ENCODE results near the gene USH1C.
A peak's percentile ranks its signal among the peaks of the same experiment; 100 is the strongest.

Gene USH1C

DNA sequence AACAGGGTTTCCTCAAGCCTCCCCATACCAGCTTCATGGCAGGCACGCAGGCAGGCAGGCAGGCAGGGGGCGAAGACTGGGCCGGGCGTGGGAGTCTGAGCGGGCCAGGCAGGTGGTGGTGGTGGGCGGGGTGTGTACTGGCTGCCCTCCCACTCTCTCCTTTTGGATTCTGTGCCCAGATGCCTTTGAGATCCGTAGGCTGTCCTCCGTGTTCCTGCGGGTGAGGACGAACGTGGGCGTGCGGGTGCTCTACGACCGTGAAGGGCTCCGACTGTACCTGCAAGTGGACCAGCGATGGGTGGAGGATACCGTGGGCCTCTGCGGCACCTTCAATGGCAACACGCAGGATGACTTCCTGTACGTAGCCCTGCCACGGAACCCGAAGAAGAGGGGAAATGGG is 25.8 kb upstream of the USH1C start:
- no peak for DNase-seq (ENCODE audit: low spot score)

- no peak for DNase-seq (ENCODE audit: low spot score)
Observed at GRCh38 chr11:17568944-17569343, 24.7 kb upstream of the USH1C start.

GRCh38 chr11:17564687-17565042 is 20.4 kb upstream of the USH1C start:
- DNase-seq (ENCODE audit: low spot score): no peak

DNA sequence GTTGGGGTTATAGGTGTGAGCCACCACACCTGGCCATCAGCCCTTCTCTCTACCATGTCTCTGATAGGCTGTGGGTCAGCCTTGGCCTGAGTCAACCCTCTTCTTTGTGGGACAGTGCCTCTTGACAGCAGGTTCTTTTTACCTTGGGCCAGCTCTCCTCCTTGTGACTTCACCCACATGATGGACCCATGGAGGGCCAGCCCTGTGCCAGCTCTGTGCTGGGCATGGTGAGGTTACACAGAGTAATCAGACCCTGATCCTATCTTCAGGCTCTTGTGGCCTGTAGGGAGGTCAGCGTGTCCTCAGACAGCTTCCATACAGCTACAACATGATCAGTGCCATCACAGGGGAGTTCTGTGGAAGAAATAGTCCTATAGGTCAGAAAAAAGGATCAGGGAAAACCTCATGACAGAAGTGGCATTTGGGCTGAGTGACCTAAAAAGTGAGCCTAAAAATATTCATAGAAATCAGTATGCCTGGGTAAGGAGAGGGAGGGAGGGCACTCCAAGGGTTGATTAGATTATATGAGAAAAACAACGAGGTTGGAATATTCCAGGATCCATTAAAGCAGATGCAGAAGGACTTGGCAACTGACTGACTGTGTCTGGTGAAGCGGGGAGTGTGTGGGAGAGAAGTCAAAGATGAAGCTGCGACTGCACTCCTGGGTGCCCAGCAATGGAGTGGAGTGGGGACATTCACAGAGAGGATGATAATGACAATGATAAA is 19.9 kb upstream of the USH1C start:
- DNase-seq (ENCODE audit: low spot score): no peak

DNA sequence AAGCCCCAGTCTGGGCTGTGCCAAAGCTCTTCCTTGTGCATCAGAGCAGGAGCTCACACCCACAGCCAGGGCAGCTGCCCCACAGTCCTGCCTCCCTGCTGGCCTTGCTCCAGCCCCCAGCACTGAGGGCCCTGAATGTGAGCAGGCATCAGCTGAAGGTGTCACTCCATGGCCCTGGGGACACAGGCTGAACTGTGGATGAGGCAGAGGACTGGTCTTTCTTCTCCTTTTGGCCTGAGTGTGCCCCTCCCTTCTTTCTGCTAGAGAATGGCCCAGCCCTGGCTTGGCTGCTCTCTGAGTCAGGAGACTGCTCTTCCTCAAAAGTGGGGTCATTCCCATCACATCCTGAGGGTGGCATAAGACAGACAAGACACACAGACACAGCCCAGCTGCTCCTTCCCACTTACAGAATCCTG is 19.0 kb upstream of the USH1C start:
- no peak for DNase-seq (ENCODE audit: low spot score)

- DNase-seq (ENCODE audit: low spot score): no peak
Observed at GRCh38 chr11:17561526-17561925, 17.3 kb upstream of the USH1C start.

DNA sequence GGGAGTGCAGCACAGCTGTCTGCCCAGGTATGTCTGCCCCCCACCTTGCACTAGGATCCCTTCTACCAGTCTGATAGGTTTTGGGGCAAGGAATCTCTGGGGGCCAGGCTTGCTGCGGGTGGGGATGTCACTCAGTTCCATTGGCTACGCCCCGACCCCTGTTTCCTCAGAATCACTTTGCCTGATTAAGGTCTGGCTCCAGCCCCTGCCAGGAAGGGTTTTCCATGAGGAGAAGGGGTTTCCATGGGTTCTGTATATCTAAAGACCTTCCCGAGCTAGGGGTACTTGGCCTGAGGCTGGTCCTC is 16.8 kb upstream of the USH1C start:
- no peak for DNase-seq (ENCODE audit: low spot score)

DNA sequence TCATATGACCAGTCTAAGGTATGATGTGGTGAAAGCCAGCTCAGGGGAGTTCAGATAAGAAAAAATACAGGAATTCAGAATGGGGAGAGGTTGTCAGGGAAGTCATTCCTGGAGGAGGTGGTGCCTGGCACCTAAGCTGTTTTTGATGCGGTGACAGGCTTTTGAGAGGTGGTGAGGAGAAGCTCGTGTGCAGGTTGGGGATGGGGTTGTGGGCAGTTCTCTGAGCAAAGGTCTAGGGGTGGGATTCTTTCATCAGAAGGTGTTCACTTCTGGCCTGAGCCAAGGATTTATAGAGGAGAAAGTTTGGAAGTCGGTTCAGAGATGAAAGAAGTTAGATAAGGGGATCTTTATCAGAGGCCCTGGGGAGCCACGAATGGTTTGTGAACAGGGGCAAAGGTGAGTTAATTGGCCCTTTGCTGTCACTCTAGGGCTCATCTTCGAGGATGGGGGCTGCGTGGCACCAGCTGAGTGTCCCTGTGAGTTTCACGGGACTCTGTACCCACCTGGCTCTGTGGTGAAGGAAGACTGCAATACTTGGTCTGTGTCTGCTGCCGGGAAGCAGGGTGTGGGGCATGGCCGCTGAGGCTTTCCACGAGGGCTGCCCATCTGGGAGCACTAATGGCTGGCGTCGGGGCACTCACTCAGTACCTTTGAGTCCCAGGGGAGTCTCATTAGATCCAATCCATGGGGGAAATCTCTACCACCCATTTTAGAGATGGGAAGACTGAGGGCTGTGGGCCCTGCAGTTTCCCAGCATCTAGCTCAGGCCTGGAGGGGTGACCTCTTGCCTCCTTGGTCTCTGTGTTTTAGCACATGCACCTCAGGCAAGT is 16.3 kb upstream of the USH1C start:
- no peak for DNase-seq (ENCODE audit: low spot score)

GRCh38 chr11:17559341-17560087 is 15.3 kb upstream of the USH1C start:
- DNase-seq (ENCODE audit: low spot score): no peak

GRCh38 chr11:17558916-17559315 is 14.7 kb upstream of the USH1C start:
- no peak for DNase-seq (ENCODE audit: low spot score)

GRCh38 chr11:17558025-17558780 is 14.0 kb upstream of the USH1C start:
- no peak for DNase-seq (ENCODE audit: low spot score)

DNA sequence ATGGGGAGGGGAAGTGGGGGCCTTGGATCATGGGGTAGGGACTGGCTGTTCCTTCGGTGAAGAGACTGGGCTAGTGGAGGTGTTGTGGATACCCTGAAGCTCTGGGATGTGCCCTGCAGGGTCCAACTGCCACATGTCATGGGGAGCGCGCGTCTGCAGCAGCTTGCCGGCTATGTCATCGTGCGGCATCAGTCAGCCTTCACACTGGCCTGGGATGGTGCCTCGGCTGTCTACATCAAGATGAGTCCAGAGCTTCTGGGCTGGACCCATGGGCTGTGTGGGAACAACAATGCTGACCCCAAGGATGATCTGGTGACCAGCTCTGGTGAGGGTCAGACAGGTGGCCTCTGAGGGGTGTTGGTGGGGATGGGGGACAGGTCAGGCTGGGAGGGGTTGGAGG is 12.8 kb upstream of the USH1C start:
- no peak for DNase-seq (ENCODE audit: low spot score)

DNA sequence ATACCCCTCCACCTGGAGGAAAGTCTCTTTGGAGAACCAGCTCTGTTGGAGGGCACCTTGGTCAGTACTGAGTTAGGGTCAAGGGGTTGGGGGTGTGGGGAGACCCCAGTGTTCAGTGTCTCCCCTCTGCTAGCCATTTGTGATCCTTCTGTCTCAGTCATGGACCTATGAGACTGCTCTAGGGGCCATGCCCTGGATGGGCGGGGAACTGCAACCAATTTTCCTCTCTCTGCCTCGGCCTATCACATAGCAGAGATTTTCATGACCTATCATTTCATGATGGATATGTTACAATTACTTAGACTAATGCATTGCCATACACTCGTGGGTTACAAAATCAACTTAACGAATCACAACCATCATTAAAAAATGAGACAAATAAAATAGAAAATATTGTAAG is 10.3 kb upstream of the USH1C start:
- no peak for DNase-seq (ENCODE audit: low spot score)

DNA sequence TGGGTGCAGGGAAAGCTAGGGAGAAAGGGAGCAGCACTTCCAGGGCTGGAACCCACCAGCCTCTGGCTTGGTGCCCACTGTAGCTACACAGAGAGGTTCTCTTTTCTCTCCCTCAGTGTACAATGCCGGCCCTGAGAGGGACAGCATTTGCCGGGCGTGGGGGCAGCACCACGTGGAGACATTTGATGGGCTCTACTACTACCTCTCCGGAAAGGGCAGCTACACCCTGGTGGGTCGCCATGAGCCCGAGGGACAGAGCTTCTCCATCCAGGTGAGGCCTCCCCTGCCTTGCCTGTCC is 9.0 kb upstream of the USH1C start:
- DNase-seq (ENCODE audit: low spot score): no peak

GRCh38 chr11:17552392-17553248 is 8.4 kb upstream of the USH1C start:
- DNase-seq (ENCODE audit: low spot score): peak; percentile 12

GRCh38 chr11:17552041-17552355 is 7.8 kb upstream of the USH1C start:
- no peak for DNase-seq (ENCODE audit: low spot score)

DNA sequence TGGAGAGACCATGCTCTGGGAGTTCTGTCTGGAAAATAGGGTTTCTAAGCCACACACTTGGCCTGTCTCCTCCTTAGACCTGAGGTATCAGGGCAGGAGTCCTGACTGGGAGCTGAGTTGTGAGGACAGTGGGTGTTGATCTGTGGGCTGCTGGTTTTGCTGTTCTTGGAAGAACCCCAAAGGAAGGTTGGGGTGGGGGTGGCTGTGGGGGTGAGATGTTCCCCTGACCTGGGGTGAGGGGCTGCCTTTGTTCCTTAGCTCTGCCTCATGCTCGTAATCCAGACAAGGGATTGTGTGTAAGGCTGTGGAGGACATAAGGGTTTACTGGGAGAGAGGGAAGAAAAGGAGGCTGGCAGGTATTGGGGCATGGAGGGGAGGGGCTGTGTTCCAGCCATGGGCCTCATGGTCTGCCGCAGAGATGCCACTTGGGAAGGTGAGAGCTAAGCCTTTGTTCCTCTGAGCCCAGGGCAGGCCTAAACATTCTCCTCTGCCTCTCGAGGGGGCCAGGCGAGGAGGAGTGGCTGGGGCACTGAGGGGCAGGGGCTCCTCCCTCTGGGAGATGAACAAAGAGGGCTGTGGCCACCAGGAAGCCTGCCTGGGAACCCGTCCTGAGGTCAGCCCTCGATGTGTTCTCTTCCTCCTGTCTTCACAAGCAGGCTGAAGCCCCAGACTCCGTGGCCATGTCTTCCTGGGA is 7.3 kb upstream of the USH1C start:
- DNase-seq (ENCODE audit: low spot score): no peak

- DNase-seq (ENCODE audit: low spot score): peak; percentile 20
Observed at GRCh38 chr11:17550450-17551346, 6.5 kb upstream of the USH1C start.

GRCh38 chr11:17548444-17548843 is 4.2 kb upstream of the USH1C start:
- DNase-seq (ENCODE audit: low spot score): no peak

GRCh38 chr11:17547932-17548331 is 3.7 kb upstream of the USH1C start:
- DNase-seq (ENCODE audit: low spot score): no peak
